Upper lobe of left lung (tissue), 4 donors: Measurements from ENCODE around the gene CD27.
"Not testable (repeated sequence)": the region's sequence is repeated elsewhere in the genome, so short reads cannot be mapped to it uniquely, and the experiment has no call there.

Experiments
- CTCF ChIP-seq, 6 experiments: fragments of 450-650 bp in 4 of 6; fragments of 200-600 bp in 2 of 6; sonication (generic) in 2 of 6; IDR thresholded peaks; one replicate each; pipeline ENCODE4 v1.5.1; 2016 to 2019; ENCODE audit warnings: antibody characterized with exemption in 6 of 6
- EP300 ChIP-seq, 4 donors: sonication (generic); formaldehyde crosslinking; IDR thresholded peaks; one replicate each; pipeline ENCODE4 v1.5.1; 2017; ENCODE audit warnings: antibody characterized with exemption in 4 of 4, control low read depth in 2 of 4
- POLR2A ChIP-seq, 4 donors: fragments of 450-650 bp; IDR thresholded peaks; one replicate each; pipeline ENCODE4 v1.5.1; 2016 to 2017; ENCODE audit warnings: antibody characterized with exemption in 4 of 4, mild to moderate bottlenecking in 2 of 4
- POLR2AphosphoS5 ChIP-seq, 2 donors: sonication (generic); formaldehyde crosslinking; IDR thresholded peaks; one replicate each; pipeline ENCODE4 v1.5.1; 2017; ENCODE audit warnings: antibody characterized with exemption in 2 of 2

GRCh38 chr12:6497291-6497690 lies 52.5 kb downstream of the CD27 start:
- not testable (repeated sequence) for TF ChIP-seq CTCF, POLR2A, EP300, POLR2AphosphoS5 (IDR thresholded peaks at IDR 0.05)
